ENCODE measurements around the gene ADORA3. TPM values are rescaled to one million over a fixed set of nuclear protein-coding genes. Genes with fewer than 3 reads are reported as not detected.

ADORA3 gene
- total RNA-seq (2021; fragmentation: NEBNext Ultra II Directional; extraction: Animal tissue kit (Norgen Biotek cat#: 25700)) (not detected in 2 replicates), polyA plus RNA-seq (2011; rRNA removed) (0.03 TPM in 1 of 2 replicates, not detected in the other), polyA minus RNA-seq (2011; rRNA and poly(A)+ RNA removed) (0.39 TPM in 1 of 2 replicates, not detected in the other)
- polyA plus RNA-seq (2011; cell fraction: cytosol; rRNA removed), result not detected
- polyA plus RNA-seq (2011; cell fraction: nucleus; rRNA removed), result not detected
- polyA plus RNA-seq (2012, experiment 1 of 2), result not detected in 4 replicates
- not detected for polyA plus RNA-seq (2012, experiment 2 of 2)
- polyA plus RNA-seq (2013, experiment 1 of 2), result not detected
- polyA plus RNA-seq (2013, experiment 2 of 2), result not detected
- polyA minus RNA-seq (2011; cell fraction: cytosol; rRNA and poly(A)+ RNA removed), result not detected
- polyA minus RNA-seq (2011; cell fraction: nucleus; rRNA and poly(A)+ RNA removed), result not detected
- long read RNA-seq, experiment 1, result 0 reads
- long read RNA-seq, experiment 2, result 0 reads

GRCh38 chr1:111503585-111504060 lies at the start of gene ADORA3, which contains the start of gene TMIGD3:
Gene ADORA3 (minus strand): TSS chr1:111503633. CDS start chr1:111503354, 279 bp downstream.
Gene TMIGD3 (minus strand): TSS chr1:111503633. CDS start chr1:111503354, 279 bp downstream.
- no peak within 1 kb of the TSS for H3K4me2 ChIP-seq (ENCODE audit: insufficient read depth in 1 of 2, low read depth in 2 of 2, low read length in 2 of 2)
- H3K36me3 ChIP-seq (ENCODE audit: control insufficient read depth in 2 of 4, insufficient read depth in 4 of 4, low read length in 3 of 4), result no peaks in the 10 kb centered on the region
- H2BK15ac ChIP-seq (ENCODE audit: low read length), result no peak within 1 kb of the TSS
- H3K4me3 ChIP-seq (ENCODE audit: extremely low read depth in 1 of 4, insufficient read depth in 2 of 4, low read depth in 3 of 4, low read length in 4 of 4), result no peak within 1 kb of the TSS
- H3K27ac ChIP-seq (ENCODE audit: low read depth, low read length), result no peak within 1 kb of the TSS
- H3K79me1 ChIP-seq (ENCODE audit: low read depth, low read length), result no peaks in the 10 kb centered on the region
- FAIRE-seq (no peak), DNase-seq (ENCODE audit: low read depth in 1 of 2, low spot score in 2 of 2) (peak in 1 of 2 experiments; percentile 23)
- no peaks in the 10 kb centered on the region for H4K20me1 ChIP-seq (replicated peaks in 1 of 2; ENCODE audit: control insufficient read depth in 1 of 2, insufficient read depth in 2 of 2, low read length in 2 of 2)
- CTCF ChIA-PET (ENCODE audit: partially characterized antibody), result interaction anchor here (0.9 to 1.6 kb wide), 4 partner anchors 12 to 167 kb away, joined by 3 to 5 read pairs (median 4); no protein-coding TSS in a partner anchor
- H4K8ac ChIP-seq (ENCODE audit: extremely low read depth, insufficient read depth, low read length), result no peak within 1 kb of the TSS
- no peak within 1 kb of the TSS for H3K14ac ChIP-seq (ENCODE audit: insufficient read length)
- no peaks in the 10 kb centered on the region for H3K79me2 ChIP-seq (ENCODE audit: control insufficient read depth in 1 of 2, insufficient read depth in 2 of 2, low read length in 2 of 2)
- no peak within 1 kb of the TSS for H3K18ac ChIP-seq (ENCODE audit: extremely low read depth, low read length)
- no peak within 1 kb of the TSS for H3K23ac ChIP-seq (ENCODE audit: insufficient read length)
- H3K4me1 ChIP-seq (replicated peaks in 1 of 4; ENCODE audit: control insufficient read depth in 3 of 4, insufficient read depth in 4 of 4, low read length in 3 of 4), result peaks cover 0 to 8% (median 3%) of the 10 kb centered on the region in 4 experiments; a peak in 5 of 7 replicates
- H3K23me2 ChIP-seq (ENCODE audit: low read depth, low read length), result no peaks in the 10 kb centered on the region; the same call in 1 of the 2 replicates
- H2BK5ac ChIP-seq (ENCODE audit: low read depth, low read length), result no peak within 1 kb of the TSS
- no peak within 1 kb of the TSS for H2BK20ac ChIP-seq (ENCODE audit: low read length)
- H3K9me3 ChIP-seq (ENCODE audit: insufficient read depth in 2 of 2, low read depth in 1 of 2, low read length in 1 of 2), result no peaks in the 10 kb centered on the region
- 0 out of 2 replicates have a peak within 1 kb of the TSS, but pooled peaks have one; percentile 14 for H2AFZ ChIP-seq (ENCODE audit: low read length)
- H2BK120ac ChIP-seq (replicated peaks; ENCODE audit: low read depth, low read length), result no peak within 1 kb of the TSS
- no peak within 1 kb of the TSS for H2AK5ac ChIP-seq (ENCODE audit: low read depth, low read length)
- H2BK12ac ChIP-seq (ENCODE audit: low read depth, low read length), result no peak within 1 kb of the TSS
- no peaks in the 10 kb centered on the region for H3K27me3 ChIP-seq (replicated peaks in 1 of 4; ENCODE audit: control insufficient read depth in 3 of 4, extremely low read depth in 1 of 4, insufficient read depth in 3 of 4, low read length in 3 of 4)
- H3K9ac ChIP-seq (replicated peaks in 1 of 4; ENCODE audit: extremely low read depth in 1 of 4, low read depth in 3 of 4, low read length in 3 of 4), result no peak within 1 kb of the TSS
- WGBS, 2 experiments (ENCODE audit: extremely low coverage in 1 of 2, insufficient coverage in 1 of 2, insufficient read length in 1 of 2, insufficient replicate concordance in 2 of 2, low coverage in 1 of 2, low lambda C conversion rate in 2 of 2, missing lambda C conversion rate in 1 of 2), result 90% methylated on average over 4 of the region's 4 CpGs; no CpG with 5 or more reads in 1 of the 2 experiments
- no peak within 1 kb of the TSS for H4K91ac ChIP-seq (replicated peaks; ENCODE audit: insufficient read length, low read length)
- no peak within 1 kb of the TSS for H4K5ac ChIP-seq (ENCODE audit: insufficient read length, low read depth, low read length)
- H3K4ac ChIP-seq (replicated peaks; ENCODE audit: insufficient read length, low read depth, low read length), result no peak within 1 kb of the TSS
- H3K56ac ChIP-seq (replicated peaks; ENCODE audit: insufficient read length, low read depth, low read length), result no peak within 1 kb of the TSS
- POLR2A ChIA-PET (ENCODE audit: partially characterized antibody), result interaction anchor here (0.6 kb wide), 1 partner anchor 26 kb away, joined by 3 read pairs; no protein-coding TSS in a partner anchor
- TF ChIP-seq CBX5 (IDR thresholded peaks at IDR 0.05; ENCODE audit: low read depth, low read length) (no peak), HDAC2 (IDR thresholded peaks at IDR 0.05; ENCODE audit: borderline replicate concordance in 1 of 2, low read depth in 2 of 2, low read length in 2 of 2) (no peak), KDM1A (IDR thresholded peaks at IDR 0.05; ENCODE audit: borderline replicate concordance, low read length) (no peak), ATF3 (IDR thresholded peaks at IDR 0.05; ENCODE audit: insufficient read depth, low read depth, low read length) (no peak), TEAD4 (IDR thresholded peaks at IDR 0.05; ENCODE audit: low read depth, low read length) (no peak), KDM5A (IDR thresholded peaks at IDR 0.05; ENCODE audit: low read length) (no peak), SRF (IDR thresholded peaks at IDR 0.05; ENCODE audit: low read depth, low read length) (no peak), KDM4A (IDR thresholded peaks at IDR 0.05; ENCODE audit: low read depth, low read length, severe bottlenecking) (no peak), CTBP2 (IDR thresholded peaks at IDR 0.05; ENCODE audit: borderline replicate concordance, insufficient read depth, insufficient read length, low read length) (no peak), RFX5 (IDR thresholded peaks at IDR 0.05; ENCODE audit: borderline replicate concordance, low read depth, low read length) (no peak), CEBPB (IDR thresholded peaks at IDR 0.05; ENCODE audit: low read depth, low read length) (no peak)

Measured in H1 (cell line).